Endothelial cell of umbilical vein (primary cell): ENCODE results near the gene ACER2.

Experiments
- CTCF ChIP-seq, 2 donors: IDR thresholded peaks; 1 replicate in 1 of 2; 2 replicates in 1 of 2; pipeline ENCODE4 v1.5.1; 2011; ENCODE audit warnings: low read length in 2 of 2, mild to moderate bottlenecking in 2 of 2, moderate library complexity in 2 of 2, control low read depth in 1 of 2, inconsistent platforms in 1 of 2, low read depth in 1 of 2; ENCODE audit not compliant: insufficient read depth in 1 of 2; ENCODE audit errors: extremely low read depth in 1 of 2
- EZH2 ChIP-seq: IDR thresholded peaks from 2 replicates; pipeline ENCODE4 v1.6.1; 2012; ENCODE audit warnings: borderline replicate concordance, low read depth, mild to moderate bottlenecking, moderate library complexity, low read length, inconsistent platforms; ENCODE audit not compliant: severe bottlenecking
- GATA2 ChIP-seq: IDR thresholded peaks from 2 replicates; pipeline ENCODE4 v1.7.0; 2011; ENCODE audit warnings: low read depth, mild to moderate bottlenecking, moderate library complexity, mixed read lengths, low read length; ENCODE audit not compliant: insufficient read length, insufficient read depth
- JUN ChIP-seq: IDR thresholded peaks from 2 replicates; pipeline ENCODE4 v1.6.1; 2011; ENCODE audit warnings: borderline replicate concordance, low read depth; ENCODE audit not compliant: insufficient read length, insufficient read depth
- MAX ChIP-seq: IDR thresholded peaks from 2 replicates; pipeline ENCODE4 v1.6.1; 2011; ENCODE audit not compliant: insufficient read depth, insufficient read length
- MYC ChIP-seq: IDR thresholded peaks from one replicate; pipeline ENCODE4 v1.6.1; 2011; ENCODE audit warnings: mild to moderate bottlenecking, low read depth, low read length
- POLR2A ChIP-seq: IDR thresholded peaks from 2 replicates; pipeline ENCODE4 v1.6.1; 2012; ENCODE audit warnings: low read depth, mild to moderate bottlenecking, control low read depth, low read length
- POLR2AphosphoS5 ChIP-seq: IDR thresholded peaks from 2 replicates; pipeline ENCODE4 v1.6.1; 2012; ENCODE audit warnings: low read depth, mild to moderate bottlenecking, control low read depth, low read length, moderate library complexity; ENCODE audit not compliant: insufficient read depth

- TF ChIP-seq CTCF (IDR thresholded peaks at IDR 0.05; ENCODE audit: extremely low read depth in 1 of 2, insufficient read depth in 1 of 2, low read depth in 1 of 2, low read length in 2 of 2) (no peak), MYC (no peak), POLR2A (no peak), POLR2AphosphoS5 (no peak), GATA2 (no peak), EZH2 (no peak), MAX (no peak), JUN (no peak)
Measured at GRCh38 chr9:19420877-19421276, 12.1 kb downstream of the ACER2 start.
